Measurements from ENCODE around the gene NBPF20. TPM values are rescaled to one million over a fixed set of nuclear protein-coding genes. Genes with fewer than 3 reads are reported as not detected.
"Not testable (repeated sequence)": the region's sequence is repeated elsewhere in the genome, so short reads cannot be mapped to it uniquely, and the experiment has no call there.

Gene NBPF20
- total RNA-seq, 1 donor from 2014 or later = 0.62 TPM

GRCh38 chr1:145431363-145432256, 6.2 kb upstream of the NBPF20 start:
- intact Hi-C loops (cut with DNase I); DNase-seq: not testable (repeated sequence)
- ATAC-seq (ENCODE audit: poor library complexity) = peak; percentile 41

GRCh38 chr1:145430830-145431229, 5.4 kb upstream of the NBPF20 start:
- DNase-seq; ATAC-seq (ENCODE audit: poor library complexity); intact Hi-C loops (cut with DNase I): not testable (repeated sequence)

GRCh38 chr1:145429329-145429728, 3.9 kb upstream of the NBPF20 start:
- intact Hi-C loops (cut with DNase I); DNase-seq; ATAC-seq (ENCODE audit: poor library complexity): not testable (repeated sequence)

- peak; percentile 94 for ATAC-seq (ENCODE audit: poor library complexity)
- not testable (repeated sequence) for DNase-seq
Measured at GRCh38 chr1:145424612-145425435, 579 bp downstream of the NBPF20 start.

GRCh38 chr1:145415149-145415548, 10.3 kb downstream of the NBPF20 start:
- DNase-seq; intact Hi-C loops (cut with DNase I); ATAC-seq (ENCODE audit: poor library complexity): not testable (repeated sequence)

More at GRCh38 chr1:145424612-145425435, 579 bp downstream of the NBPF20 start:
- intact Hi-C loops (cut with DNase I) = not testable (repeated sequence)

- DNase-seq; intact Hi-C loops (cut with DNase I); ATAC-seq (ENCODE audit: poor library complexity): not testable (repeated sequence)
Measured at GRCh38 chr1:145407266-145407665, 18.1 kb downstream of the NBPF20 start.

GRCh38 chr1:145404949-145405348, 20.5 kb downstream of the NBPF20 start:
- ATAC-seq (ENCODE audit: poor library complexity); DNase-seq; intact Hi-C loops (cut with DNase I): not testable (repeated sequence)

GRCh38 chr1:145400701-145401100, 24.7 kb downstream of the NBPF20 start:
- ATAC-seq (ENCODE audit: poor library complexity); intact Hi-C loops (cut with DNase I); DNase-seq: not testable (repeated sequence)

Other genes with a start within 250 kb of the NBPF20 start
- gene PPIAL4D, start 183.4 kb downstream of the NBPF20 start, total RNA-seq = not detected
- 7.1 TPM for gene GPR89A, start 182.4 kb upstream of the NBPF20 start, total RNA-seq